ENCODE measurements around the gene NR1D1.
A peak's percentile ranks its signal among the peaks of the same experiment; 100 is the strongest.

DNA sequence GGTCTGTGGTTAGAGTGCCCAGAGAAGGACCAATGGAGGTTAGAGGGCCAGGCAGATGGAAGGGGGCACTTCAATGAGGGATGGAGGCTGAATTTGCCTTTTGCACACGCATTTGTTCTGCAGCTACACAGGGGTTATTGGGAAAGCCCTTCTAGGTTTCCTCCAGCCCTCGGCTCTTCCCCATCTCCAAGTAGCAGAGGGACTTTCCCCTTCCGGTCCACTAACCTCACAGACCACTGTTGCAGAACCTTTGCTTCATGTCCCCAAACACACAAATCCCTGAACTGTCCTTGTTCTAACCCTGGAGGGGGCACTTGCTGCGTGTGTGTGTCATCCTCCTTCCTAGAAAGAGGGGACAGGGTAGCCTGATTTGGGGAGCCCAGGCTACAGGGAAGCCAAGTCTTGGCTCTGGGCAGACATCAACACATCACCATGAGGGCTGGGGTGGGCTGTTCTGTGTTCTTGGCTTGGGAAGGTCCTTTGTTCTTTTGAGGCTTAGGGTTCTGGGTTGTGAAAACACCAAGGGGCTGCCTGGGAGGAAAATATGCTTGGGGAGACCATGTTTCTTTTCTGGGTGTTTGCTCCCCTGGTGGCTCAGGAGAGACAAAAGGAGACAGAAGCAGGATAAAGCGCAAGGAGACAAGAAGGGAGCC, 7.3 kb upstream of the NR1D1 start:
- TF ChIP-seq, protein P1, sequence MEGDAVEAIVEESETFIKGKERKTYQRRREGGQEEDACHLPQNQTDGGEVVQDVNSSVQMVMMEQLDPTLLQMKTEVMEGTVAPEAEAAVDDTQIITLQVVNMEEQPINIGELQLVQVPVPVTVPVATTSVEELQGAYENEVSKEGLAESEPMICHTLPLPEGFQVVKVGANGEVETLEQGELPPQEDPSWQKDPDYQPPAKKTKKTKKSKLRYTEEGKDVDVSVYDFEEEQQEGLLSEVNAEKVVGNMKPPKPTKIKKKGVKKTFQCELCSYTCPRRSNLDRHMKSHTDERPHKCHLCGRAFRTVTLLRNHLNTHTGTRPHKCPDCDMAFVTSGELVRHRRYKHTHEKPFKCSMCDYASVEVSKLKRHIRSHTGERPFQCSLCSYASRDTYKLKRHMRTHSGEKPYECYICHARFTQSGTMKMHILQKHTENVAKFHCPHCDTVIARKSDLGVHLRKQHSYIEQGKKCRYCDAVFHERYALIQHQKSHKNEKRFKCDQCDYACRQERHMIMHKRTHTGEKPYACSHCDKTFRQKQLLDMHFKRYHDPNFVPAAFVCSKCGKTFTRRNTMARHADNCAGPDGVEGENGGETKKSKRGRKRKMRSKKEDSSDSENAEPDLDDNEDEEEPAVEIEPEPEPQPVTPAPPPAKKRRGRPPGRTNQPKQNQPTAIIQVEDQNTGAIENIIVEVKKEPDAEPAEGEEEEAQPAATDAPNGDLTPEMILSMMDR (IDR thresholded peaks at IDR 0.05) = peak in 1 of 6 experiments; percentile 17
- TF ChIP-seq POLR2A (IDR thresholded peaks at IDR 0.05) (no peak), POLR2AphosphoS5 (IDR thresholded peaks at IDR 0.05) (peak in 1 of 2 donors; percentile 11)

All from upper lobe of left lung (tissue), 4 donors.